ENCODE measurements around the gene NOPCHAP1.
A peak's percentile ranks its signal among the peaks of the same experiment; 100 is the strongest.

GRCh38 chr12:104986022-104986941 lies at the start of gene NOPCHAP1:
- TF ChIP-seq, protein P1, sequence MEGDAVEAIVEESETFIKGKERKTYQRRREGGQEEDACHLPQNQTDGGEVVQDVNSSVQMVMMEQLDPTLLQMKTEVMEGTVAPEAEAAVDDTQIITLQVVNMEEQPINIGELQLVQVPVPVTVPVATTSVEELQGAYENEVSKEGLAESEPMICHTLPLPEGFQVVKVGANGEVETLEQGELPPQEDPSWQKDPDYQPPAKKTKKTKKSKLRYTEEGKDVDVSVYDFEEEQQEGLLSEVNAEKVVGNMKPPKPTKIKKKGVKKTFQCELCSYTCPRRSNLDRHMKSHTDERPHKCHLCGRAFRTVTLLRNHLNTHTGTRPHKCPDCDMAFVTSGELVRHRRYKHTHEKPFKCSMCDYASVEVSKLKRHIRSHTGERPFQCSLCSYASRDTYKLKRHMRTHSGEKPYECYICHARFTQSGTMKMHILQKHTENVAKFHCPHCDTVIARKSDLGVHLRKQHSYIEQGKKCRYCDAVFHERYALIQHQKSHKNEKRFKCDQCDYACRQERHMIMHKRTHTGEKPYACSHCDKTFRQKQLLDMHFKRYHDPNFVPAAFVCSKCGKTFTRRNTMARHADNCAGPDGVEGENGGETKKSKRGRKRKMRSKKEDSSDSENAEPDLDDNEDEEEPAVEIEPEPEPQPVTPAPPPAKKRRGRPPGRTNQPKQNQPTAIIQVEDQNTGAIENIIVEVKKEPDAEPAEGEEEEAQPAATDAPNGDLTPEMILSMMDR (IDR thresholded peaks at IDR 0.05): no peak
- peak; percentile 43 for TF ChIP-seq POLR2A (IDR thresholded peaks at IDR 0.05)

All from ovary (tissue), 3 donors.